PC-9 (cell line): ENCODE data around the gene SNRPE.

ENCODE experiments used
- CTCF ChIP-seq: fragments of 200-600 bp; sonication (generic); conservative IDR thresholded peaks from 2 replicates; pipeline ENCODE4 v1.6.1; 2017; ENCODE audit warnings: mixed run types, antibody characterized with exemption, mild to moderate bottlenecking, moderate library complexity
- EZH2 ChIP-seq: fragments of 200-600 bp; sonication (generic); IDR thresholded peaks from 2 replicates; pipeline ENCODE4 v1.8.0; 2017; ENCODE audit warnings: antibody characterized with exemption, low read depth

GRCh38 chr1:203905275-203905674, 43.9 kb downstream of the SNRPE start:
- TF ChIP-seq CTCF (no peak), EZH2 (no peak)
